Measurements from ENCODE around the gene CDHR4. TPM values are rescaled to one million over a fixed set of nuclear protein-coding genes. Genes with fewer than 3 reads are reported as not detected.
A peak's percentile ranks its signal among the peaks of the same experiment; 100 is the strongest.

CDHR4 gene
- total and polyA plus RNA-seq, 2 of the 8 experiments (the other 6 are each of a cell fraction or from before 2014, with no cell fraction given) = 0.50 to 0.60 TPM

- H4K5ac ChIP-seq (ENCODE audit: insufficient read length, low read depth, low read length) = no peak overlapping the region
- H3K4me1 ChIP-seq (replicated peaks in 1 of 4; ENCODE audit: control insufficient read depth in 3 of 4, insufficient read depth in 4 of 4, low read length in 3 of 4) = no peaks in the 10 kb centered on the region
- WGBS, 2 experiments (ENCODE audit: extremely low coverage in 1 of 2, insufficient coverage in 1 of 2, insufficient read length in 1 of 2, insufficient replicate concordance in 2 of 2, low coverage in 1 of 2, low lambda C conversion rate in 2 of 2, missing lambda C conversion rate in 1 of 2) = 92% methylated on average over 4 of the region's 4 CpGs; no CpG with 5 or more reads in 1 of the 2 experiments
- CTCF ChIA-PET (ENCODE audit: partially characterized antibody) = interaction anchor here (0.6 to 1.9 kb wide), 8 partner anchors 9 to 106 kb away, joined by 3 to 8 read pairs (median 4); partner anchors contain the start of genes INKA1 and IP6K1
- 0 out of 2 replicates have a peak overlapping the region, but pooled peaks have one; percentile 60 for H2BK12ac ChIP-seq (ENCODE audit: low read depth, low read length)
- H3K27me3 ChIP-seq (replicated peaks in 1 of 4; ENCODE audit: control insufficient read depth in 3 of 4, extremely low read depth in 1 of 4, insufficient read depth in 3 of 4, low read length in 3 of 4) = peaks cover 0 to 1% (median 0%) of the 10 kb centered on the region in 4 experiments; a peak in 2 of 7 replicates
- H3K79me2 ChIP-seq (ENCODE audit: control insufficient read depth in 1 of 2, insufficient read depth in 2 of 2, low read length in 2 of 2) = no peaks in the 10 kb centered on the region
- H3K4me3 ChIP-seq (ENCODE audit: extremely low read depth in 1 of 4, insufficient read depth in 2 of 4, low read depth in 3 of 4, low read length in 4 of 4) = no peak overlapping the region
- no peak overlapping the region for H3K4me2 ChIP-seq (ENCODE audit: insufficient read depth in 1 of 2, low read depth in 2 of 2, low read length in 2 of 2)
- no peak overlapping the region for H2AFZ ChIP-seq (ENCODE audit: low read length)
- H4K8ac ChIP-seq (ENCODE audit: extremely low read depth, insufficient read depth, low read length) = no peak overlapping the region
- no peak overlapping the region for H2BK120ac ChIP-seq (replicated peaks; ENCODE audit: low read depth, low read length)
- no peak overlapping the region; the same call in 1 of the 2 replicates for H2BK5ac ChIP-seq (ENCODE audit: low read depth, low read length)
- H3K18ac ChIP-seq (ENCODE audit: extremely low read depth, low read length) = no peak overlapping the region
- no peaks in the 10 kb centered on the region for H3K79me1 ChIP-seq (ENCODE audit: low read depth, low read length)
- no peak overlapping the region for H4K91ac ChIP-seq (replicated peaks; ENCODE audit: insufficient read length, low read length)
- no peaks in the 10 kb centered on the region for H3K36me3 ChIP-seq (ENCODE audit: control insufficient read depth in 2 of 4, insufficient read depth in 4 of 4, low read length in 3 of 4)
- no peaks in the 10 kb centered on the region for H3K23me2 ChIP-seq (ENCODE audit: low read depth, low read length)
- H2AK5ac ChIP-seq (ENCODE audit: low read depth, low read length) = no peak overlapping the region
- no peak overlapping the region for H3K9ac ChIP-seq (replicated peaks in 1 of 4; ENCODE audit: extremely low read depth in 1 of 4, low read depth in 3 of 4, low read length in 3 of 4)
- H3K27ac ChIP-seq (ENCODE audit: low read depth, low read length) = no peak overlapping the region
- H3K23ac ChIP-seq (ENCODE audit: insufficient read length) = no peak overlapping the region
- no peak overlapping the region for H3K14ac ChIP-seq (ENCODE audit: insufficient read length)
- H3K56ac ChIP-seq (replicated peaks; ENCODE audit: insufficient read length, low read depth, low read length) = no peak overlapping the region
- no peak overlapping the region for H2BK15ac ChIP-seq (ENCODE audit: low read length)
- no peak for DNase-seq (ENCODE audit: low read depth in 1 of 2, low spot score in 2 of 2)
- no peaks in the 10 kb centered on the region for H3K9me3 ChIP-seq (ENCODE audit: insufficient read depth in 2 of 2, low read depth in 1 of 2, low read length in 1 of 2)
- H4K20me1 ChIP-seq (replicated peaks in 1 of 2; ENCODE audit: control insufficient read depth in 1 of 2, insufficient read depth in 2 of 2, low read length in 2 of 2) = peaks cover 0 to 2% of the 10 kb centered on the region in 2 experiments
- no peak for FAIRE-seq
- H3K4ac ChIP-seq (replicated peaks; ENCODE audit: insufficient read length, low read depth, low read length) = no peak overlapping the region
- POLR2A ChIA-PET (ENCODE audit: partially characterized antibody) = interaction anchor here (0.5 to 1.4 kb wide), 5 partner anchors 11 to 83 kb away, joined by 3 to 4 read pairs (median 3); no protein-coding TSS in a partner anchor
- H2BK20ac ChIP-seq (ENCODE audit: low read length) = no peak overlapping the region
- no peak for TF ChIP-seq POU5F1 (IDR thresholded peaks at IDR 0.05; ENCODE audit: low read depth, low read length)
- no peak for TF ChIP-seq SIX5 (IDR thresholded peaks at IDR 0.05; ENCODE audit: low read depth, low read length)
- TF ChIP-seq RXRA (IDR thresholded peaks at IDR 0.05; ENCODE audit: insufficient read depth, low read depth, low read length) = no peak
- no peak for TF ChIP-seq SAP30 (IDR thresholded peaks at IDR 0.05; ENCODE audit: insufficient read depth, insufficient replicate concordance, low read length)
- TF ChIP-seq TCF12 (IDR thresholded peaks at IDR 0.05; ENCODE audit: low read depth, low read length) = no peak
- no peak for TF ChIP-seq KDM5A (IDR thresholded peaks at IDR 0.05; ENCODE audit: low read length)
- no peak for TF ChIP-seq EP300 (IDR thresholded peaks at IDR 0.05; ENCODE audit: borderline replicate concordance in 1 of 2, low read depth in 2 of 2, low read length in 2 of 2)
- no peak for TF ChIP-seq USF2 (IDR thresholded peaks at IDR 0.05; ENCODE audit: low read length)
- no peak for TF ChIP-seq YY1 (IDR thresholded peaks at IDR 0.05; ENCODE audit: low read depth, low read length)
- no peak for TF ChIP-seq FOSL1 (IDR thresholded peaks at IDR 0.05; ENCODE audit: insufficient read depth, low read depth, low read length)
- no peak for TF ChIP-seq SRF (IDR thresholded peaks at IDR 0.05; ENCODE audit: low read depth, low read length)
- no peak for TF ChIP-seq TAF1 (IDR thresholded peaks at IDR 0.05; ENCODE audit: low read depth, low read length)
Observed at GRCh38 chr3:49794431-49794830, 5.2 kb downstream of the CDHR4 start.
